HepG2 (cell line): ENCODE measurements around the gene DPEP1. TPM values are rescaled to one million over a fixed set of nuclear protein-coding genes. Genes with fewer than 3 reads are reported as not detected.

Source experiments
- ASH2L ChIP-seq: fragments of 300-600, 200-600 bp; sonication (generic); IDR thresholded peaks from 2 replicates; pipeline ENCODE4 v1.7.0; 2017; ENCODE audit warnings: low read depth, mild to moderate bottlenecking, moderate library complexity, mixed read lengths, low read length; ENCODE audit not compliant: insufficient read length
- CEBPB ChIP-seq: IDR thresholded peaks from 2 replicates; pipeline ENCODE4 v1.6.1; 2011; ENCODE audit warnings: low read depth, low read length, improper control_type of control experiment, borderline replicate concordance
- IKZF1 ChIP-seq: fragments of 450-650 bp; IDR thresholded peaks from 2 replicates; pipeline ENCODE4 v1.7.1; 2016
- IKZF4 ChIP-seq: sonication (generic); formaldehyde crosslinking; IDR thresholded peaks from 2 replicates; pipeline ENCODE4 v1.5.1; 2020; ENCODE audit warnings: borderline replicate concordance, mild to moderate bottlenecking, low read depth, missing genetic modification reagents; ENCODE audit errors: not compliant biosample characterization
- MAFK ChIP-seq, 2 experiments: IDR thresholded peaks in 1 of 2; conservative IDR thresholded peaks in 1 of 2; 2 replicates each; pipeline ENCODE4 v1.6.1; 2011; ENCODE audit warnings: improper control_type of control experiment in 2 of 2, low read length in 2 of 2
- MIER3 ChIP-seq: IDR thresholded peaks from 2 replicates; pipeline ENCODE4 v1.6.1; 2016; ENCODE audit warnings: missing compliant biosample characterization, borderline replicate concordance
- MTA1 ChIP-seq: sonication (generic); formaldehyde crosslinking; IDR thresholded peaks from 2 replicates; pipeline ENCODE4 v1.4.0; 2020; ENCODE audit warnings: missing genetic modification reagents, mild to moderate bottlenecking, borderline replicate concordance
- PHF8 ChIP-seq: sonication (generic); formaldehyde crosslinking; IDR thresholded peaks from 2 replicates; pipeline ENCODE4 v1.5.0; 2020; ENCODE audit warnings: missing genetic modification reagents
- PPARG ChIP-seq: conservative IDR thresholded peaks from 2 replicates; pipeline ENCODE4 v1.6.1; 2016; ENCODE audit warnings: missing biosample characterization, missing genetic modification reagents
- SRSF1 ChIP-seq: fragments of 200-400 bp; formaldehyde crosslinking; optimal IDR thresholded peaks from 2 replicates; pipeline ENCODE3; 2017; ENCODE audit warnings: mild to moderate bottlenecking, low read depth, low read length, moderate library complexity
- ZNF121 ChIP-seq: sonication (generic); formaldehyde crosslinking; IDR thresholded peaks from 2 replicates; pipeline ENCODE4 v1.5.0; 2020; ENCODE audit warnings: mild to moderate bottlenecking, missing genetic modification reagents
- ZNF598 ChIP-seq: sonication (generic); formaldehyde crosslinking; IDR thresholded peaks from 2 replicates; pipeline ENCODE4 v1.5.1; 2020; ENCODE audit warnings: mild to moderate bottlenecking, missing genetic modification reagents, borderline replicate concordance
- ZNF614 ChIP-seq: IDR thresholded peaks from 2 replicates; pipeline ENCODE4 v1.6.1; 2018; ENCODE audit warnings: missing biosample characterization, missing genetic modification reagents, inconsistent platforms, borderline replicate concordance
- ZNF619 ChIP-seq: sonication (generic); formaldehyde crosslinking; IDR thresholded peaks from 2 replicates; pipeline ENCODE4 v1.4.0; 2020; ENCODE audit warnings: mild to moderate bottlenecking, missing genetic modification reagents
- polyA plus RNA-seq, 8 experiments: library from polyadenylated mRNA; depleted of rRNA in 3 of 8; stranded (reverse) in 7 of 8; unstranded in 1 of 8; fragments of >200 nt; fragmentation: Illumina TruSeq in 4 of 8; extraction: Trizol in 4 of 8; gene quantifications; 2 replicates each; pipeline versions ENCODE4 v1.2.1 to v1.2.3, GENCODE V29; 2011 to 2016; ENCODE audit warnings: low read depth in 4 of 8, missing spikeins in 1 of 8, mixed read lengths in 1 of 8; ENCODE audit not compliant: insufficient read depth in 1 of 8
- total RNA-seq, 5 experiments: library from RNA; depleted of rRNA; stranded (reverse); fragments of >200 nt; fragmentation: Illumina TruSeq; extraction: Trizol; gene quantifications; 2 replicates each; pipeline ENCODE4 v1.2.3, GENCODE V29; 2016; ENCODE audit warnings: low read depth in 1 of 5
- TF ChIP-seq, protein P1 (sequence below): sonication (generic); formaldehyde crosslinking; IDR thresholded peaks from 2 replicates; pipeline ENCODE4 v1.5.0; 2020; ENCODE audit warnings: missing genetic modification reagents
- TF ChIP-seq, protein P2 (sequence below): conservative IDR thresholded peaks from 2 replicates; pipeline ENCODE4 v1.6.1; 2018; ENCODE audit warnings: missing genetic modification reagents
- TF ChIP-seq, protein P3 (sequence below): IDR thresholded peaks from 2 replicates; pipeline ENCODE4 v1.6.1; 2012; ENCODE audit warnings: low read length, improper control_type of control experiment
- TF ChIP-seq, protein P4 (sequence below): sonication (generic); formaldehyde crosslinking; IDR thresholded peaks from 2 replicates; pipeline ENCODE4 v1.4.0; 2020; ENCODE audit warnings: missing genetic modification reagents
- TF ChIP-seq, protein P5 (sequence below): sonication (generic); formaldehyde crosslinking; IDR thresholded peaks from 2 replicates; pipeline ENCODE4 v1.4.0; 2020; ENCODE audit warnings: missing genetic modification reagents

The DPEP1 gene
- total and polyA plus RNA-seq, 2 of the 13 experiments (the other 11 are each of a cell fraction or from before 2014, with no cell fraction given) = 37.6 to 52.2 TPM

DNA sequence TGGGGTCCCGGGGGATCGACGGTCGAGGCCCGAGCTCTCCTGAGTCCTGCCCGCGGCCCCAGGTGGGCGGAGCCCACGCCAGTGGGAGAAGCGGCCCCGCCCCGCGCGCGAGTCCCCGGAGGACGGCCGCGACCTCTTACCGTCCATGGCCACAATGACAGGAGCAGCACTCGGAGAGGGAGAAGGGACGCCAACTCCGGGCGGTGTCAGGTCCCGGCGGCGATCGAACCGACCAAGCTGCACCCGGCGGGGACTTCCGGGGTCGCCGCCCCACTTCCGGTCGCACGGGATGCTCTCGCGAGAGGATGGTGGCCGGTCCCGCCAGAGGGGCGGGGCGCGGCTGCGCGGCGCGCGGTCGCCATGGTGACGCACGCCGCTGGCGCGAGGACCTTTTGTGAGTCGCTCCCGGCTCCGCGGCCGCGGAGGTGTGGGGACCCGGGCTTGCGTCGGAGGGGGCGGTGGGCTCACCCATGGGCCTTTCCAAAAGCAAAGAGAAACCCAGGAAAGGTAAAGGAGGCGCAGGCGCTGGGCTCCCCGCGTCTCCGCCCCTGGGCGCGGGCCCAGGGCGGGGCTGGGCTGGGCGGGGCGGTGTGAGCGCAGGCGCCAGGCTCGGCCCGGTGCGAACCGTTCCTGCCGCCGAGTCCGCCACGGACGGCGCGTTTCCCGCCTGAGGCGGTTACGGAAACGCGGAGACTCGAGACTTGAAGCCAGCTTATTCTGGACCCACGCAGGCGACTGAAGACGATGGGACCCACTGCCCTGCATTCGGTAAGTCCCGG is 44.2 kb downstream of the DPEP1 start, which contains the start of the genes CHMP1A and SPATA33 (continued):
- TF ChIP-seq IKZF1 (no peak), ZNF614 (CRISPR knock-in tag) (peak; percentile 85; the same call in 1 of the 2 replicates), CEBPB (no peak), ZNF121 (CRISPR knock-in tag) (no peak), PHF8 (CRISPR knock-in tag) (peak; percentile 98), PPARG (CRISPR knock-in tag) (0 out of 2 replicates have a peak, but pooled peaks have one; percentile 22), IKZF4 (CRISPR knock-in tag) (peak; percentile 63), ZNF598 (CRISPR knock-in tag) (no peak), SRSF1 (peak; percentile 11), MAFK (conservative IDR thresholded peaks at IDR 0.05 in 1 of 2, IDR thresholded peaks at IDR 0.05 in 1 of 2; ENCODE audit: low read length in 2 of 2) (no peak), MIER3 (0 out of 2 replicates have a peak, but pooled peaks have one; percentile 22), ZNF619 (CRISPR knock-in tag) (no peak), MTA1 (CRISPR knock-in tag) (peak; percentile 25; the same call in 1 of the 2 replicates), ASH2L (peak; percentile 98)
- TF ChIP-seq, protein P1, sequence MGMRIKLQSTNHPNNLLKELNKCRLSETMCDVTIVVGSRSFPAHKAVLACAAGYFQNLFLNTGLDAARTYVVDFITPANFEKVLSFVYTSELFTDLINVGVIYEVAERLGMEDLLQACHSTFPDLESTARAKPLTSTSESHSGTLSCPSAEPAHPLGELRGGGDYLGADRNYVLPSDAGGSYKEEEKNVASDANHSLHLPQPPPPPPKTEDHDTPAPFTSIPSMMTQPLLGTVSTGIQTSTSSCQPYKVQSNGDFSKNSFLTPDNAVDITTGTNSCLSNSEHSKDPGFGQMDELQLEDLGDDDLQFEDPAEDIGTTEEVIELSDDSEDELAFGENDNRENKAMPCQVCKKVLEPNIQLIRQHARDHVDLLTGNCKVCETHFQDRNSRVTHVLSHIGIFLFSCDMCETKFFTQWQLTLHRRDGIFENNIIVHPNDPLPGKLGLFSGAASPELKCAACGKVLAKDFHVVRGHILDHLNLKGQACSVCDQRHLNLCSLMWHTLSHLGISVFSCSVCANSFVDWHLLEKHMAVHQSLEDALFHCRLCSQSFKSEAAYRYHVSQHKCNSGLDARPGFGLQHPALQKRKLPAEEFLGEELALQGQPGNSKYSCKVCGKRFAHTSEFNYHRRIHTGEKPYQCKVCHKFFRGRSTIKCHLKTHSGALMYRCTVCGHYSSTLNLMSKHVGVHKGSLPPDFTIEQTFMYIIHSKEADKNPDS (CRISPR knock-in tag) = peak; percentile 73; the same call in 1 of the 2 replicates
- TF ChIP-seq, protein P2, sequence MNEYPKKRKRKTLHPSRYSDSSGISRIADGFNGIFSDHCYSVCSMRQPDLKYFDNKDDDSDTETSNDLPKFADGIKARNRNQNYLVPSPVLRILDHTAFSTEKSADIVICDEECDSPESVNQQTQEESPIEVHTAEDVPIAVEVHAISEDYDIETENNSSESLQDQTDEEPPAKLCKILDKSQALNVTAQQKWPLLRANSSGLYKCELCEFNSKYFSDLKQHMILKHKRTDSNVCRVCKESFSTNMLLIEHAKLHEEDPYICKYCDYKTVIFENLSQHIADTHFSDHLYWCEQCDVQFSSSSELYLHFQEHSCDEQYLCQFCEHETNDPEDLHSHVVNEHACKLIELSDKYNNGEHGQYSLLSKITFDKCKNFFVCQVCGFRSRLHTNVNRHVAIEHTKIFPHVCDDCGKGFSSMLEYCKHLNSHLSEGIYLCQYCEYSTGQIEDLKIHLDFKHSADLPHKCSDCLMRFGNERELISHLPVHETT (CRISPR knock-in tag) = peak; percentile 84
- TF ChIP-seq, protein P3, sequence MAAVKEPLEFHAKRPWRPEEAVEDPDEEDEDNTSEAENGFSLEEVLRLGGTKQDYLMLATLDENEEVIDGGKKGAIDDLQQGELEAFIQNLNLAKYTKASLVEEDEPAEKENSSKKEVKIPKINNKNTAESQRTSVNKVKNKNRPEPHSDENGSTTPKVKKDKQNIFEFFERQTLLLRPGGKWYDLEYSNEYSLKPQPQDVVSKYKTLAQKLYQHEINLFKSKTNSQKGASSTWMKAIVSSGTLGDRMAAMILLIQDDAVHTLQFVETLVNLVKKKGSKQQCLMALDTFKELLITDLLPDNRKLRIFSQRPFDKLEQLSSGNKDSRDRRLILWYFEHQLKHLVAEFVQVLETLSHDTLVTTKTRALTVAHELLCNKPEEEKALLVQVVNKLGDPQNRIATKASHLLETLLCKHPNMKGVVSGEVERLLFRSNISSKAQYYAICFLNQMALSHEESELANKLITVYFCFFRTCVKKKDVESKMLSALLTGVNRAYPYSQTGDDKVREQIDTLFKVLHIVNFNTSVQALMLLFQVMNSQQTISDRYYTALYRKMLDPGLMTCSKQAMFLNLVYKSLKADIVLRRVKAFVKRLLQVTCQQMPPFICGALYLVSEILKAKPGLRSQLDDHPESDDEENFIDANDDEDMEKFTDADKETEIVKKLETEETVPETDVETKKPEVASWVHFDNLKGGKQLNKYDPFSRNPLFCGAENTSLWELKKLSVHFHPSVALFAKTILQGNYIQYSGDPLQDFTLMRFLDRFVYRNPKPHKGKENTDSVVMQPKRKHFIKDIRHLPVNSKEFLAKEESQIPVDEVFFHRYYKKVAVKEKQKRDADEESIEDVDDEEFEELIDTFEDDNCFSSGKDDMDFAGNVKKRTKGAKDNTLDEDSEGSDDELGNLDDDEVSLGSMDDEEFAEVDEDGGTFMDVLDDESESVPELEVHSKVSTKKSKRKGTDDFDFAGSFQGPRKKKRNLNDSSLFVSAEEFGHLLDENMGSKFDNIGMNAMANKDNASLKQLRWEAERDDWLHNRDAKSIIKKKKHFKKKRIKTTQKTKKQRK = no peak
- TF ChIP-seq, protein P4, sequence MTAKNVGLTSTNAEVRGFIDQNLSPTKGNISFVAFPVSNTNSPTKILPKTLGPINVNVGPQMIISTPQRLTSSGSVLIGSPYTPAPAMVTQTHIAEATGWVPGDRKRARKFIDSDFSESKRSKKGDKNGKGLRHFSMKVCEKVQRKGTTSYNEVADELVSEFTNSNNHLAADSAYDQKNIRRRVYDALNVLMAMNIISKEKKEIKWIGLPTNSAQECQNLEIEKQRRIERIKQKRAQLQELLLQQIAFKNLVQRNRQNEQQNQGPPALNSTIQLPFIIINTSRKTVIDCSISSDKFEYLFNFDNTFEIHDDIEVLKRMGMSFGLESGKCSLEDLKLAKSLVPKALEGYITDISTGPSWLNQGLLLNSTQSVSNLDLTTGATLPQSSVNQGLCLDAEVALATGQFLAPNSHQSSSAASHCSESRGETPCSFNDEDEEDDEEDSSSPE (CRISPR knock-in tag) = peak; percentile 83
- TF ChIP-seq, protein P5, sequence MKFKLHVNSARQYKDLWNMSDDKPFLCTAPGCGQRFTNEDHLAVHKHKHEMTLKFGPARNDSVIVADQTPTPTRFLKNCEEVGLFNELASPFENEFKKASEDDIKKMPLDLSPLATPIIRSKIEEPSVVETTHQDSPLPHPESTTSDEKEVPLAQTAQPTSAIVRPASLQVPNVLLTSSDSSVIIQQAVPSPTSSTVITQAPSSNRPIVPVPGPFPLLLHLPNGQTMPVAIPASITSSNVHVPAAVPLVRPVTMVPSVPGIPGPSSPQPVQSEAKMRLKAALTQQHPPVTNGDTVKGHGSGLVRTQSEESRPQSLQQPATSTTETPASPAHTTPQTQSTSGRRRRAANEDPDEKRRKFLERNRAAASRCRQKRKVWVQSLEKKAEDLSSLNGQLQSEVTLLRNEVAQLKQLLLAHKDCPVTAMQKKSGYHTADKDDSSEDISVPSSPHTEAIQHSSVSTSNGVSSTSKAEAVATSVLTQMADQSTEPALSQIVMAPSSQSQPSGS (CRISPR knock-in tag) = peak; percentile 31; the same call in 1 of the 2 replicates
